Measurements from ENCODE around the gene ACAN. TPM values are rescaled to one million over a fixed set of nuclear protein-coding genes. Genes with fewer than 3 reads are reported as not detected.

The ACAN gene
- total and polyA plus RNA-seq, 10 of the 15 experiments (the other 5 are each of a cell fraction or from before 2014, with no cell fraction given), result not detected

- in situ Hi-C loops (cut with MboI) (no loop called here), intact Hi-C loops (cut with micrococcal nuclease; ENCODE audit: unreplicated experiment) (no loop called here)
- no peaks in the 10 kb centered on the region for H3K79me2 ChIP-seq (ENCODE audit: control insufficient read depth, insufficient read depth, low read length)
- no peak overlapping the region for H2AFZ ChIP-seq (ENCODE audit: control insufficient read depth, low read depth, low read length)
- DNase-seq (ENCODE audit: low read depth, low spot score) (no peak), ATAC-seq (no peak), FAIRE-seq (no peak)
- H3K4me2 ChIP-seq (ENCODE audit: control insufficient read depth, insufficient read depth), result no peak overlapping the region
- ChIA-PET CTCF (interaction anchor here (1.1 kb wide), 1 partner anchor 144 kb away, joined by 3 read pairs; no protein-coding TSS in a partner anchor), POLR2A (no interaction called here), SMC1A (ENCODE audit: uncharacterized antibody, unreplicated experiment) (no interaction called here), RAD21 (ENCODE audit: unreplicated experiment) (no interaction called here)
- no TSS peak for BruUV-seq (replicated peaks)
- no peaks in the 10 kb centered on the region for H3K36me3 ChIP-seq (ENCODE audit: control insufficient read depth in 2 of 2, insufficient read depth in 2 of 2, low read length in 1 of 2)
- TF ChIP-seq SMARCA5 (IDR thresholded peaks at IDR 0.05) (no peak), GABPA (IDR thresholded peaks at IDR 0.05; ENCODE audit: low read depth) (no peak), CHD1 (IDR thresholded peaks at IDR 0.05; ENCODE audit: low read depth, low read length) (no peak), KLF5 (IDR thresholded peaks at IDR 0.05; ENCODE audit: partially characterized antibody) (no peak), E2F4 (IDR thresholded peaks at IDR 0.05; ENCODE audit: low read depth, low read length) (no peak), ZBTB11 (CRISPR knock-in tag; IDR thresholded peaks at IDR 0.05) (no peak), IKZF2 (IDR thresholded peaks at IDR 0.05) (no peak), KAT2A (conservative IDR thresholded peaks at IDR 0.05; ENCODE audit: control insufficient read depth, low read depth, low read length) (no peak), LARP7 (IDR thresholded peaks at IDR 0.05) (no peak), PAX8 (IDR thresholded peaks at IDR 0.05) (no peak), FOXM1 (IDR thresholded peaks at IDR 0.05; ENCODE audit: low read depth, low read length) (no peak), PRDM15 (CRISPR knock-in tag; IDR thresholded peaks at IDR 0.05) (no peak), EZH2 (IDR thresholded peaks at IDR 0.05; ENCODE audit: borderline replicate concordance, control insufficient read depth, low read depth, low read length) (no peak)
- no peaks in the 10 kb centered on the region for H4K20me1 ChIP-seq (ENCODE audit: control insufficient read depth, insufficient read depth)
- H3K9me3 ChIP-seq (replicated peaks; ENCODE audit: control insufficient read depth, insufficient read depth, low read length), result no peaks in the 10 kb centered on the region
- no peak overlapping the region for H3K9ac ChIP-seq (ENCODE audit: control insufficient read depth, insufficient read depth, low read length)
- H3K27ac ChIP-seq (ENCODE audit: control insufficient read depth, insufficient read depth), result no peak overlapping the region
- H3K4me3 ChIP-seq, result no peak overlapping the region
- no peaks in the 10 kb centered on the region for H3K27me3 ChIP-seq (replicated peaks in 1 of 2; ENCODE audit: control insufficient read depth in 2 of 2, insufficient read depth in 2 of 2, low read length in 1 of 2)
- 54% methylated on average over 11 of the region's 11 CpGs for WGBS (ENCODE audit: insufficient coverage, insufficient replicate concordance, low lambda C conversion rate, missing lambda C conversion rate)
- no peaks in the 10 kb centered on the region for H3K4me1 ChIP-seq (ENCODE audit: control insufficient read depth, insufficient read depth, low read length)
Observed at GRCh38 chr15:88877415-88877814, 74.2 kb downstream of the ACAN start.

All from GM12878 (cell line).